OCI-LY1 (cell line): ENCODE results near the gene GNG7.
A peak's percentile ranks its signal among the peaks of the same experiment; 100 is the strongest.

ENCODE experiments used
- H2AFZ ChIP-seq: fragments of 200-600 bp; sonication (generic), shearing (Covaris generic); 2 replicates; pipeline ENCODE4 v1.6.0; 2014; ENCODE audit warnings: antibody characterized with exemption, mild to moderate bottlenecking, low read length
- H3F3A ChIP-seq: fragments of 200-600 bp; sonication (generic), shearing (Covaris generic); 2 replicates; pipeline ENCODE4 v1.6.0; 2014; ENCODE audit warnings: mild to moderate bottlenecking, antibody characterized with exemption, low read length, moderate library complexity; ENCODE audit not compliant: insufficient read depth
- H3K27ac ChIP-seq: fragments of 200-600 bp; sonication (generic); 2 replicates; pipeline ENCODE4 v1.5.1; 2014; ENCODE audit warnings: low read length, mixed run types, mild to moderate bottlenecking, low read depth; ENCODE audit not compliant: poor library complexity, severe bottlenecking
- H3K27me3 ChIP-seq: fragments of 200-600 bp; sonication (generic); 2 replicates; pipeline ENCODE4 v1.6.0; 2014; ENCODE audit warnings: antibody characterized with exemption, mild to moderate bottlenecking, low read length, moderate library complexity; ENCODE audit not compliant: insufficient read depth
- H3K36me3 ChIP-seq: fragments of 200-600 bp; sonication (generic); 2 replicates; pipeline ENCODE4 v1.6.1; 2014; ENCODE audit warnings: mild to moderate bottlenecking, antibody characterized with exemption, low read length, moderate library complexity, mixed read lengths; ENCODE audit not compliant: insufficient read depth
- H3K4me1 ChIP-seq: fragments of 200-600 bp; sonication (generic); 2 replicates; pipeline ENCODE4 v1.5.1; 2014; ENCODE audit warnings: mild to moderate bottlenecking, low read length, moderate library complexity; ENCODE audit not compliant: insufficient read depth, severe bottlenecking
- H3K4me2 ChIP-seq: fragments of 200-600 bp; sonication (generic), shearing (Covaris generic); 2 replicates; pipeline ENCODE4 v1.6.1; 2014; ENCODE audit warnings: low read length
- H3K4me3 ChIP-seq: fragments of 200-600 bp; sonication (generic); 2 replicates; pipeline ENCODE4 v1.5.1; 2014; ENCODE audit warnings: low read length, low read depth, mild to moderate bottlenecking, mixed read lengths; ENCODE audit not compliant: poor library complexity, severe bottlenecking
- H3K79me2 ChIP-seq: fragments of 200-600 bp; shearing (Covaris generic); 2 replicates; pipeline ENCODE4 v1.6.1; 2016; ENCODE audit warnings: mixed run types, low read length, mixed read lengths; ENCODE audit not compliant: insufficient read depth
- H3K9ac ChIP-seq: fragments of 200-600 bp; sonication (generic), shearing (Covaris generic); 2 replicates; pipeline ENCODE4 v1.6.1; 2014; ENCODE audit warnings: mild to moderate bottlenecking, low read length, mixed read lengths
- H3K9me2 ChIP-seq: fragments of 200-600 bp; sonication (generic), shearing (Covaris generic); 2 replicates; pipeline ENCODE4 v1.6.1; 2014; ENCODE audit warnings: low read depth, mild to moderate bottlenecking, low read length, mixed read lengths
- H3K9me3 ChIP-seq: fragments of 200-600 bp; shearing (Covaris generic); 2 replicates; pipeline ENCODE4 v1.6.1; 2014; ENCODE audit warnings: low read length, mixed read lengths
- H4K20me1 ChIP-seq: fragments of 200-600 bp; sonication (generic), shearing (Covaris generic); 2 replicates; pipeline ENCODE4 v1.6.0; 2016; ENCODE audit warnings: mild to moderate bottlenecking, low read length; ENCODE audit not compliant: insufficient read depth
- EZH2 ChIP-seq: fragments of 200-600 bp; sonication (generic), shearing (Covaris generic); IDR thresholded peaks from 2 replicates; pipeline ENCODE4 v1.8.0; 2017; ENCODE audit warnings: borderline replicate concordance, mixed run types, mild to moderate bottlenecking, antibody characterized with exemption, low read length, moderate library complexity, mixed read lengths
- TF ChIP-seq, protein P1 (sequence below): fragments of 200-600 bp; sonication (generic), shearing (Covaris generic); IDR thresholded peaks from 2 replicates; pipeline ENCODE4 v1.5.1; 2017; ENCODE audit warnings: mild to moderate bottlenecking, antibody characterized with exemption, low read length, moderate library complexity, mixed read lengths

The GNG7 gene

DNA sequence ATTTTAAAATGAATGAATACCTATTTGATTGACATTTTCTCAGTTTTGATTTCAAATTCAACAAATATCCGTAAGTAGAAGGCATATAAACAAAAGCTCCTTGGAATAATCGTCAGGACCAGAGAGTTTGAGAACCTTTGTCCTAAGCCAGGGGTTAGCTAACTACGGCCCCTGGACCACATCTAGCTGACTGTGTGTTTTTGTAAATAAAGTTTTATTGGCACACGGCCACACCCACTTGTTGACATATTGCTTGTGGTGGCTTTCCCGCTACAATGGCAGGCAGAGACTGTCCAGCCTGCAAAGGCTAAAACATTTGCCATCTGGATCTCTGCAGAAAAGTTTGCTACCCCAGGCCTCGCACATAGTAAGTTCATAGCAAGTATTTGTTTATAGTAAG lies 83.4 kb downstream of the GNG7 start:
- peak overlapping the region; percentile 22 for H3K4me2 ChIP-seq
- 0 out of 2 replicates have a peak, but pooled peaks cover 3% of the 10 kb centered on the region for H3K9me3 ChIP-seq
- peaks cover 67% of the 10 kb centered on the region for H3K4me1 ChIP-seq
- no peak for TF ChIP-seq EZH2
- TF ChIP-seq, protein P1, sequence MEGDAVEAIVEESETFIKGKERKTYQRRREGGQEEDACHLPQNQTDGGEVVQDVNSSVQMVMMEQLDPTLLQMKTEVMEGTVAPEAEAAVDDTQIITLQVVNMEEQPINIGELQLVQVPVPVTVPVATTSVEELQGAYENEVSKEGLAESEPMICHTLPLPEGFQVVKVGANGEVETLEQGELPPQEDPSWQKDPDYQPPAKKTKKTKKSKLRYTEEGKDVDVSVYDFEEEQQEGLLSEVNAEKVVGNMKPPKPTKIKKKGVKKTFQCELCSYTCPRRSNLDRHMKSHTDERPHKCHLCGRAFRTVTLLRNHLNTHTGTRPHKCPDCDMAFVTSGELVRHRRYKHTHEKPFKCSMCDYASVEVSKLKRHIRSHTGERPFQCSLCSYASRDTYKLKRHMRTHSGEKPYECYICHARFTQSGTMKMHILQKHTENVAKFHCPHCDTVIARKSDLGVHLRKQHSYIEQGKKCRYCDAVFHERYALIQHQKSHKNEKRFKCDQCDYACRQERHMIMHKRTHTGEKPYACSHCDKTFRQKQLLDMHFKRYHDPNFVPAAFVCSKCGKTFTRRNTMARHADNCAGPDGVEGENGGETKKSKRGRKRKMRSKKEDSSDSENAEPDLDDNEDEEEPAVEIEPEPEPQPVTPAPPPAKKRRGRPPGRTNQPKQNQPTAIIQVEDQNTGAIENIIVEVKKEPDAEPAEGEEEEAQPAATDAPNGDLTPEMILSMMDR: no peak
- H2AFZ ChIP-seq: no peak overlapping the region
- no peak overlapping the region for H3K4me3 ChIP-seq
- H4K20me1 ChIP-seq: no peaks in the 10 kb centered on the region
- no peaks in the 10 kb centered on the region for H3K79me2 ChIP-seq
- no peaks in the 10 kb centered on the region for H3K9me2 ChIP-seq
- no peaks in the 10 kb centered on the region for H3F3A ChIP-seq
- no peaks in the 10 kb centered on the region for H3K36me3 ChIP-seq
- peak overlapping the region; percentile 50 for H3K27ac ChIP-seq
- peak overlapping the region; percentile 17; the same call in 1 of the 2 replicates for H3K9ac ChIP-seq
- H3K27me3 ChIP-seq: no peaks in the 10 kb centered on the region

DNA sequence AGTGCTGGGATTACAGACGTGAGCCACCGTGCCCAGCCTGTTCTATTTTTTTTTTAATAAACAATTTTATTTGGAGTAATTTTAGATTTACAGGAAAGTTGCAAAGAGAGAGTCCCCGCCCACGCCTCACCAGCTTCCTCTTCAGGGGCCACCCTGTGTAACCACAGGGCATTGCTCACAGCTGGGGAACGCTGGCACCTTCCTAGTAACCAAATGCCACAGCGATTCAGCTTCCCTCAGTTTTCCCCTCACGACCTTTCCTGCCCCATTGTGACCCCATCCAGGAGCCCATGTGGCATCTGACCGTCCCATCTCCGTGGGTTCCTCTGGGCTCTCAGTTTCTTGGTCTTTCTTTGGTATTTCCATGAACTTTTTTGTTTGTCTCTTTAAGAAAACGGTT lies 83.9 kb downstream of the GNG7 start:
- H2AFZ ChIP-seq: no peak overlapping the region
- no peaks in the 10 kb centered on the region for H3F3A ChIP-seq
- no peaks in the 10 kb centered on the region for H3K9me2 ChIP-seq
- peak overlapping the region; percentile 22 for H3K4me2 ChIP-seq
- TF ChIP-seq EZH2: no peak
- TF ChIP-seq, protein P1: no peak
- H3K36me3 ChIP-seq: no peaks in the 10 kb centered on the region
- peaks cover 67% of the 10 kb centered on the region for H3K4me1 ChIP-seq
- no peaks in the 10 kb centered on the region for H3K79me2 ChIP-seq
- H3K27me3 ChIP-seq: no peaks in the 10 kb centered on the region
- 0 out of 2 replicates have a peak, but pooled peaks cover 3% of the 10 kb centered on the region for H3K9me3 ChIP-seq
- peak overlapping the region; percentile 50 for H3K27ac ChIP-seq
- no peak overlapping the region for H3K4me3 ChIP-seq
- no peaks in the 10 kb centered on the region for H4K20me1 ChIP-seq
- peak overlapping the region; percentile 17; the same call in 1 of the 2 replicates for H3K9ac ChIP-seq

DNA sequence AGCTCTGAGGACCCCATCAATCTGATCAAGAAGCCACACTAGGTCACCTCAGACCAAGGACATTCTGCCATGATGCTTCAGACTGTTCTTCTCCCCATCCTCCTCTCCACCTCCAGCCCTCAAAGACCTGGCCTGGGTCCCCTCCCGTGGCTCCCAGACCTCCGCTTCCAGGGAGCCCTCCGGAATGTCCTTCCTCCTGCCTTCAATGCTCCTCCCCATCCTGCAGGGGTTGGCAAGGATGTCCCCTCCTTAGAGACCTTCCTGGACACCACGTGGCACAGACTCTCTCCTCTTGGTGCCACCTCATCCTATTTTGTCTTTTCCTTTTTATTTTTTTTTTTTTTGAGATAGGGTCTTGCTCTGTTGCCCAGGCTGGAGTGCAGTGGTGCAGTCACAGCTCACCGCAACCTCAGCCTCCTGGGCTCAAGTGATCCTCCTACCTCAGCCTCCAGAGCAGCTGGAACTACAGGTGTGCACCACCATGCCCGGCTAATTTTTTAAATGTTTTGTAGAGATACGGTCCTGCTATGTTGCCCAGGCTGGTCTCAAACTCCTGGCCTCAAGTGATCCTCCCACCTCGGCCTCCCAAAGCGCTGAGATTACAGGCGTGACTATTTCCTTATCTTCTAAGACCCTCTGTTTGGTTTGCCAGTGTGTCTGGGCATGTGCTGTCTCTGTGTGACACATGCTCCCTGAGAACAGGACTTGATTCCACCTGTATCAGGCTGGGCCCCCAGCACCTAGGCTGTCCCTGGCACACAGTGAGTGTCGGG lies 84.9 kb downstream of the GNG7 start:
- H3K27ac ChIP-seq: peak overlapping the region; percentile 50
- peak overlapping the region; percentile 10; the same call in 1 of the 2 replicates for H3K4me2 ChIP-seq
- H3K27me3 ChIP-seq: no peaks in the 10 kb centered on the region
- H2AFZ ChIP-seq: no peak overlapping the region
- H3K9me3 ChIP-seq: 0 out of 2 replicates have a peak, but pooled peaks cover 3% of the 10 kb centered on the region
- H3K9ac ChIP-seq: no peak overlapping the region; the same call in 1 of the 2 replicates
- H4K20me1 ChIP-seq: no peaks in the 10 kb centered on the region
- TF ChIP-seq EZH2: no peak
- TF ChIP-seq, protein P1: no peak
- H3F3A ChIP-seq: no peaks in the 10 kb centered on the region
- H3K9me2 ChIP-seq: no peaks in the 10 kb centered on the region
- no peaks in the 10 kb centered on the region for H3K36me3 ChIP-seq
- no peak overlapping the region for H3K4me3 ChIP-seq
- H3K4me1 ChIP-seq: peaks cover 63% of the 10 kb centered on the region
- no peaks in the 10 kb centered on the region for H3K79me2 ChIP-seq
